H9 (cell line): Measurements from ENCODE around the gene BNC1. TPM values are rescaled to one million over a fixed set of nuclear protein-coding genes. Genes with fewer than 3 reads are reported as not detected.
A peak's percentile ranks its signal among the peaks of the same experiment; 100 is the strongest.

ENCODE experiments used
- DNase-seq: peaks from one replicate; pipeline ENCODE4 v3.0.0-alpha.2; 2017
- H2AFZ ChIP-seq: one replicate; pipeline ENCODE4 v1.6.1; 2013; ENCODE audit warnings: mild to moderate bottlenecking, low read length, control low read depth, moderate library complexity
- H2AK5ac ChIP-seq: 2 replicates; pipeline ENCODE4 v1.6.1; 2013; ENCODE audit warnings: low read length, control low read depth, mixed read lengths; ENCODE audit not compliant: insufficient read length
- H2BK120ac ChIP-seq: one replicate; pipeline ENCODE4 v1.6.1; 2013; ENCODE audit warnings: low read depth, mild to moderate bottlenecking, low read length, control low read depth, inconsistent platforms; ENCODE audit not compliant: poor library complexity, severe bottlenecking
- H2BK12ac ChIP-seq: 2 replicates; pipeline ENCODE4 v1.6.1; 2013; ENCODE audit warnings: low read length, control low read depth, mixed read lengths, low read depth; ENCODE audit not compliant: insufficient read length
- H2BK15ac ChIP-seq: 2 replicates; pipeline ENCODE4 v1.6.1; 2013; ENCODE audit warnings: low read depth, low read length, control low read depth
- H2BK20ac ChIP-seq: one replicate; pipeline ENCODE4 v1.6.1; 2013; ENCODE audit warnings: low read depth, mild to moderate bottlenecking, low read length, control low read depth, inconsistent platforms; ENCODE audit not compliant: poor library complexity, severe bottlenecking
- H2BK5ac ChIP-seq: 2 replicates; pipeline ENCODE4 v1.6.1; 2013; ENCODE audit warnings: low read length, control low read depth, mixed read lengths; ENCODE audit not compliant: insufficient read length
- H3K14ac ChIP-seq: 2 replicates; pipeline ENCODE4 v1.6.1; 2013; ENCODE audit warnings: low read length, control low read depth; ENCODE audit not compliant: insufficient read depth
- H3K18ac ChIP-seq: 2 replicates; pipeline ENCODE4 v1.6.1; 2013; ENCODE audit warnings: low read depth, mild to moderate bottlenecking, mixed read lengths, low read length, control low read depth; ENCODE audit not compliant: insufficient read length
- H3K23ac ChIP-seq: 2 replicates; pipeline ENCODE4 v1.6.1; 2013; ENCODE audit warnings: low read length, control low read depth, mixed read lengths, low read depth; ENCODE audit not compliant: insufficient read length
- H3K23me2 ChIP-seq: 2 replicates; pipeline ENCODE4 v1.6.1; 2013; ENCODE audit warnings: low read depth, mild to moderate bottlenecking, mixed read lengths, low read length, control low read depth; ENCODE audit not compliant: insufficient read length, poor library complexity, severe bottlenecking
- H3K27ac ChIP-seq: 2 replicates; pipeline ENCODE4 v1.5.1; 2013; ENCODE audit warnings: low read length, control low read depth, mixed read lengths, low read depth; ENCODE audit not compliant: insufficient read length
- H3K27me3 ChIP-seq: 2 replicates; pipeline ENCODE4 v1.6.1; 2013; ENCODE audit warnings: low read length, control low read depth, inconsistent platforms; ENCODE audit not compliant: insufficient read depth
- H3K4ac ChIP-seq: 2 replicates; pipeline ENCODE4 v1.6.1; 2013; ENCODE audit warnings: low read depth, mild to moderate bottlenecking, control low read depth, inconsistent platforms, low read length, moderate library complexity
- H3K4me1 ChIP-seq: 2 replicates; pipeline ENCODE4 v1.6.1; 2013; ENCODE audit warnings: low read length, control low read depth, inconsistent platforms; ENCODE audit not compliant: insufficient read depth
- H3K4me2 ChIP-seq: 2 replicates; pipeline ENCODE4 v1.6.1; 2013; ENCODE audit warnings: low read length, control low read depth, mixed read lengths; ENCODE audit not compliant: insufficient read length, insufficient read depth
- H3K56ac ChIP-seq: 2 replicates; pipeline ENCODE4 v1.6.1; 2013; ENCODE audit warnings: low read depth, mild to moderate bottlenecking, mixed read lengths, low read length, control low read depth; ENCODE audit not compliant: insufficient read length
- H3K79me1 ChIP-seq: 2 replicates; pipeline ENCODE4 v1.6.1; 2013; ENCODE audit warnings: low read depth, mild to moderate bottlenecking, moderate library complexity, low read length, control low read depth, inconsistent platforms; ENCODE audit not compliant: insufficient read depth, poor library complexity, severe bottlenecking
- H3K79me2 ChIP-seq: 2 replicates; pipeline ENCODE4 v1.6.1; 2013; ENCODE audit warnings: low read length, control low read depth, inconsistent platforms; ENCODE audit not compliant: insufficient read depth
- H3K9ac ChIP-seq: 2 replicates; pipeline ENCODE4 v1.6.1; 2013; ENCODE audit warnings: low read length, control low read depth, mixed read lengths; ENCODE audit not compliant: insufficient read length; ENCODE audit errors: extremely low read depth
- H3K9me3 ChIP-seq: one replicate; pipeline ENCODE4 v1.6.1; 2013; ENCODE audit warnings: low read depth, low read length, inconsistent platforms; ENCODE audit not compliant: control insufficient read depth
- H3T11ph ChIP-seq: one replicate; pipeline ENCODE4 v1.6.1; 2013; ENCODE audit warnings: mild to moderate bottlenecking, low read length, control low read depth, inconsistent platforms
- H4K20me1 ChIP-seq: one replicate; pipeline ENCODE4 v1.6.1; 2013; ENCODE audit not compliant: control insufficient read depth, insufficient read length, insufficient read depth
- H4K5ac ChIP-seq: 2 replicates; pipeline ENCODE4 v1.6.1; 2013; ENCODE audit warnings: low read depth, mild to moderate bottlenecking, mixed read lengths, low read length, control low read depth; ENCODE audit not compliant: insufficient read length
- H4K8ac ChIP-seq: replicated peaks from 2 replicates; pipeline ENCODE4 v1.6.1; 2013; ENCODE audit warnings: low read length, control low read depth, mixed read lengths, low read depth; ENCODE audit not compliant: insufficient read length
- H4K91ac ChIP-seq: 2 replicates; pipeline ENCODE4 v1.6.1; 2013; ENCODE audit warnings: low read depth, mild to moderate bottlenecking, moderate library complexity, mixed read lengths, low read length, control low read depth; ENCODE audit not compliant: insufficient read length
- H3K27ac Mint-ChIP-seq, 3 experiments: 2 replicates in 2 of 3; 3 replicates in 1 of 3; pipeline ENCODE4 v1.8.0; 2020 to 2021; ENCODE audit warnings: mixed read lengths in 3 of 3, mild to moderate bottlenecking in 1 of 3, moderate library complexity in 1 of 3
- H3K27me3 Mint-ChIP-seq: 2 replicates; pipeline ENCODE4 v1.8.0; 2021; ENCODE audit warnings: low read depth, mild to moderate bottlenecking, moderate library complexity, mixed read lengths
- H3K36me3 Mint-ChIP-seq, 3 experiments: 2 replicates in 2 of 3; 3 replicates in 1 of 3; pipeline ENCODE4 v1.8.0; 2020 to 2021; ENCODE audit warnings: low read depth in 3 of 3, mixed read lengths in 3 of 3; ENCODE audit not compliant: insufficient read depth in 1 of 3
- H3K4me1 Mint-ChIP-seq, 2 experiments: 2 replicates each; pipeline ENCODE4 v1.8.0; 2020; ENCODE audit warnings: mixed read lengths in 2 of 2
- H3K4me3 Mint-ChIP-seq, 2 experiments: 2 replicates in 1 of 2; 3 replicates in 1 of 2; pipeline ENCODE4 v1.8.0; 2020 to 2021; ENCODE audit warnings: mild to moderate bottlenecking in 2 of 2, mixed read lengths in 2 of 2, moderate library complexity in 1 of 2
- H3K9me3 Mint-ChIP-seq, 2 experiments: 2 replicates in 1 of 2; 3 replicates in 1 of 2; pipeline ENCODE4 v1.8.0; 2020; ENCODE audit warnings: mild to moderate bottlenecking in 2 of 2, mixed read lengths in 2 of 2, moderate library complexity in 1 of 2
- CTCF ChIP-seq: fragments of 200-600 bp; sonication (generic); conservative IDR thresholded peaks from 3 replicates; pipeline ENCODE4 v1.8.0; 2021; ENCODE audit warnings: antibody characterized with exemption, mild to moderate bottlenecking
- whole genome bisulfite sequencing: extraction: QIAGEN DNeasy Blood & Tissue Kit; methylation state at CpG from one replicate; pipeline ENCODE4 v1.1.7; 2013; ENCODE audit warnings: missing lambda C conversion rate, low lambda C conversion rate, mixed read lengths; ENCODE audit not compliant: insufficient read length; ENCODE audit errors: extremely low coverage; 5-methylcytosine and 5-hydroxymethylcytosine counted together
- total RNA-seq: library from RNA; stranded (reverse); gene quantifications from 2 replicates; pipeline ENCODE4 v1.2.1, GENCODE V29; 2021

The BNC1 gene
- total RNA-seq, 1 experiment from 2014 or later, result not detected

GRCh38 chr15:83207009-83207659 is 77.3 kb downstream of the BNC1 start:
- no peak overlapping the region for H3K56ac ChIP-seq
- H4K91ac ChIP-seq, result peak overlapping the region; percentile 57
- WGBS, result no CpG with 5 or more reads among the region's 93 CpGs
- H3K14ac ChIP-seq, result peak overlapping the region; percentile 81
- H3K4me1 ChIP-seq, result peaks cover 2% of the 10 kb centered on the region; the same call in 1 of the 2 replicates
- no peaks in the 10 kb centered on the region for H3K27me3 ChIP-seq
- H3K4ac ChIP-seq, result no peak overlapping the region
- H4K5ac ChIP-seq, result no peak overlapping the region
- peak; percentile 41 for DNase-seq
- H3K36me3 Mint-ChIP-seq, result peaks cover 0 to 3% (median 0%) of the 10 kb centered on the region in 3 experiments; a peak in 3 of 7 replicates
- no peaks in the 10 kb centered on the region for H3K79me1 ChIP-seq
- H3K79me2 ChIP-seq, result peaks cover 21% of the 10 kb centered on the region; the same call in 1 of the 2 replicates
- H4K20me1 ChIP-seq, result no peaks in the 10 kb centered on the region
- no peak overlapping the region for H2BK20ac ChIP-seq
- H4K8ac ChIP-seq, result no peak overlapping the region
- peak overlapping the region; percentile 97 to 100; a peak in 4 of 5 replicates for H3K4me3 Mint-ChIP-seq
- H3K9me3 Mint-ChIP-seq, result peaks cover 3% of the 10 kb centered on the region in 2 experiments; a peak in 2 of 5 replicates
- H2BK120ac ChIP-seq, result no peak overlapping the region
- H3K27me3 Mint-ChIP-seq, result no peaks in the 10 kb centered on the region
- no peak overlapping the region for H2BK15ac ChIP-seq
- H3K9me3 ChIP-seq, result no peaks in the 10 kb centered on the region
- peak overlapping the region; percentile 75 for H3K9ac ChIP-seq
- H2BK5ac ChIP-seq, result no peak overlapping the region
- H3K27ac Mint-ChIP-seq, result no peak overlapping the region
- H3K4me2 ChIP-seq, result peak overlapping the region; percentile 90
- H3K23me2 ChIP-seq, result peaks cover 4% of the 10 kb centered on the region
- peak overlapping the region; percentile 73 for H3K18ac ChIP-seq
- no peak overlapping the region for H2BK12ac ChIP-seq
- H2AK5ac ChIP-seq, result no peak overlapping the region
- no peak overlapping the region for H2AFZ ChIP-seq
- H3K23ac ChIP-seq, result no peak overlapping the region
- H3T11ph ChIP-seq, result no peak overlapping the region
- H3K27ac ChIP-seq, result no peak overlapping the region
- TF ChIP-seq CTCF, result no peak
- H3K4me1 Mint-ChIP-seq, result peaks cover 34% of the 10 kb centered on the region in 2 experiments
